ENCODE measurements around the gene TRAF3.
A peak's percentile ranks its signal among the peaks of the same experiment; 100 is the strongest.
"Not testable (repeated sequence)": the region's sequence is repeated elsewhere in the genome, so short reads cannot be mapped to it uniquely, and the experiment has no call there.

Gene TRAF3

GRCh38 chr14:102926104-102926503 is 148.9 kb downstream of the TRAF3 start:
- Histone ChIP-seq H3K36me3 (ENCODE audit: low read depth) (no peaks in the 10 kb centered on the region), H3K27ac (ENCODE audit: poor library complexity, severe bottlenecking) (no peak overlapping the region), H3K4me3 (ENCODE audit: severe bottlenecking) (no peak overlapping the region), H3K4me1 (ENCODE audit: insufficient read depth, poor library complexity, severe bottlenecking) (peaks cover 14% of the 10 kb centered on the region), H3K27me3 (ENCODE audit: insufficient read depth, poor library complexity, severe bottlenecking) (peaks cover 56% of the 10 kb centered on the region), H3K9me3 (ENCODE audit: severe bottlenecking) (no peaks in the 10 kb centered on the region)
- TF ChIP-seq CTCF (IDR thresholded peaks at IDR 0.05; ENCODE audit: poor library complexity, severe bottlenecking) = no peak
- ATAC-seq (ENCODE audit: low read depth) = no peak
- DNase-seq (ENCODE audit: low spot score) = no peak

GRCh38 chr14:102926840-102927239 is 149.6 kb downstream of the TRAF3 start:
- not testable (repeated sequence) for H3K27ac ChIP-seq (ENCODE audit: poor library complexity, severe bottlenecking); DNase-seq (ENCODE audit: low spot score); H3K9me3 ChIP-seq (ENCODE audit: severe bottlenecking)

GRCh38 chr14:102927346-102927877 is 150.2 kb downstream of the TRAF3 start:
- peaks cover 49% of the 10 kb centered on the region for H3K27me3 ChIP-seq (ENCODE audit: insufficient read depth, poor library complexity, severe bottlenecking)
- TF ChIP-seq CTCF (IDR thresholded peaks at IDR 0.05; ENCODE audit: poor library complexity, severe bottlenecking) = no peak
- ATAC-seq (ENCODE audit: low read depth) (peak; percentile 37), DNase-seq (ENCODE audit: low spot score) (no peak)
- no peak overlapping the region for H3K27ac ChIP-seq (ENCODE audit: poor library complexity, severe bottlenecking)
- peaks cover 14% of the 10 kb centered on the region for H3K4me1 ChIP-seq (ENCODE audit: insufficient read depth, poor library complexity, severe bottlenecking)
- H3K9me3 ChIP-seq (ENCODE audit: severe bottlenecking) = no peaks in the 10 kb centered on the region
- no peaks in the 10 kb centered on the region for H3K36me3 ChIP-seq (ENCODE audit: low read depth)
- H3K4me3 ChIP-seq (ENCODE audit: severe bottlenecking) = no peak overlapping the region

More at GRCh38 chr14:102926840-102927239, 149.6 kb downstream of the TRAF3 start:
- peaks cover 55% of the 10 kb centered on the region for H3K27me3 ChIP-seq (ENCODE audit: insufficient read depth, poor library complexity, severe bottlenecking)
- ATAC-seq (ENCODE audit: low read depth); H3K36me3 ChIP-seq (ENCODE audit: low read depth); H3K4me3 ChIP-seq (ENCODE audit: severe bottlenecking): not testable (repeated sequence)
- H3K4me1 ChIP-seq (ENCODE audit: insufficient read depth, poor library complexity, severe bottlenecking) = peaks cover 14% of the 10 kb centered on the region

GRCh38 chr14:102927878-102928411 is 150.7 kb downstream of the TRAF3 start:
- Histone ChIP-seq H3K4me3 (ENCODE audit: severe bottlenecking) (peak overlapping the region; percentile 14), H3K36me3 (ENCODE audit: low read depth) (no peaks in the 10 kb centered on the region; the same call in 1 of the 2 replicates), H3K9me3 (ENCODE audit: severe bottlenecking) (no peaks in the 10 kb centered on the region), H3K27ac (ENCODE audit: poor library complexity, severe bottlenecking) (no peak overlapping the region), H3K4me1 (ENCODE audit: insufficient read depth, poor library complexity, severe bottlenecking) (peaks cover 14% of the 10 kb centered on the region), H3K27me3 (ENCODE audit: insufficient read depth, poor library complexity, severe bottlenecking) (peaks cover 44% of the 10 kb centered on the region)
- ATAC-seq (ENCODE audit: low read depth) (peak; percentile 6; the same call in 2 of the 3 replicates), DNase-seq (ENCODE audit: low spot score) (no peak)
- TF ChIP-seq CTCF (IDR thresholded peaks at IDR 0.05; ENCODE audit: poor library complexity, severe bottlenecking) = no peak

- peaks cover 37% of the 10 kb centered on the region for H3K27me3 ChIP-seq (ENCODE audit: insufficient read depth, poor library complexity, severe bottlenecking)
- H3K4me1 ChIP-seq (ENCODE audit: insufficient read depth, poor library complexity, severe bottlenecking) = peaks cover 14% of the 10 kb centered on the region
- H3K4me3 ChIP-seq (ENCODE audit: severe bottlenecking) = peak overlapping the region; percentile 14
- H3K36me3 ChIP-seq (ENCODE audit: low read depth) = peaks cover 4% of the 10 kb centered on the region; the same call in 1 of the 2 replicates
- TF ChIP-seq CTCF (IDR thresholded peaks at IDR 0.05; ENCODE audit: poor library complexity, severe bottlenecking) = no peak
- ATAC-seq (ENCODE audit: low read depth) (peak; percentile 66), DNase-seq (ENCODE audit: low spot score) (peak; percentile 72)
- no peak overlapping the region for H3K27ac ChIP-seq (ENCODE audit: poor library complexity, severe bottlenecking)
- no peaks in the 10 kb centered on the region for H3K9me3 ChIP-seq (ENCODE audit: severe bottlenecking)
Observed at GRCh38 chr14:102928412-102929240, 151.4 kb downstream of the TRAF3 start.
